NCI-H2227 (cell line): ENCODE measurements around the gene DENND5B.
"Not testable (repeated sequence)": the region's sequence is repeated elsewhere in the genome, so short reads cannot be mapped to it uniquely, and the experiment has no call there.

Experiments used
- DNase-seq: peaks from one replicate; lab custom pipeline; 2025; ENCODE audit not compliant: unreplicated experiment; lab: John Stamatoyannopoulos, UW

DENND5B gene

GRCh38 chr12:31591380-31591901, 505 bp upstream of the DENND5B start:
- DNase-seq: peak; percentile 23

DNA sequence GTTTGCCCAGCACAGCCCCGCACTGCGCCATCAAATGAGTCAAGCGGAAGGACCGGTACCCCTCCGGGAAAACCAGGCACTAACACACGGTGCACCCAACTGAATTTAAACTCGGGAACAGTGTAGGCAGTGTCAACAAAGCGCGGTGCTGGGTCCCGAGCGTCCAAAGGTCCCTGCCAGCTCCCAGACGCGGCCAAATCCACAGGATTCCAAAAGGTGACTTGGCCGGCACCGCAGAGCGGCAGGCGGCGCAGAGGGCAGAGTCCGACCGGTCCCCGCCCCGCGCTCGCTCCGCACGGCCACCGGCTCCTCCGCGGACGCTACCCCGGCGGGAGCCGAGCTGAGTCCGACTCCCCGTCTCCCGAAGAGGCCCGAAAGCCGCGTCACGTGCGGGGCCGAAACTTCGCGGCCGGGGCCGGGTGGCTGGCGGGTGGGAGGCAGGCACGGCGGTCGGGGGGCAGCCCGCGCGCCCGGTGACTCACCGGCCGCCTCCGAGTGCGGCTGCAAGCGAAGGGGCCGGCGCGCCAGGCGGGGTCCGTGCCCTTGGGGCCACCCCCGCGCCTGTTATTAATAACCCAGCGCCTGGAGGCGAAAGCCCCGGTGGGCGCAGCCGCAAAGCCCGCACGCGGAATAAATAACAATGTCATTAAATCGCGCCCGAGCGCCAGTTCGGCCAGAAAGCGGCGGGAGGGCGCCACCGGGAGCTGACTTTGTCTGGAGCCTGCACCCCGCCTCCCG, 863 bp downstream of the DENND5B start:
- DNase-seq: peak; percentile 80

DNA sequence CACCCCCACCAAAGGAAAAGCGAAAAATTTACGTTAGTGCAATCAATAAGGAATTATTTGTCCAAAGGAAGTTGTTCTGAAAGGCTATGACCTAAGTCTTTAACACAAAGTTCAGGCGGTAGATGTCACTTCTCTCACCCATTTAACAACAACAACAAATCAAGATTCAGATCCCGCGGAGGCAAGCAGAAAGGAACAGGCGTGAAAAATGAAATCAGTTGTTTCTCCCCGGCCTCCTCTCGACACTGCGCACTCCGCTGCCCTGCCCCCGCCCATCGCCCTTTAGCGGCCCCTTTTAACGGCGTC, 1.4 kb downstream of the DENND5B start:
- no peak for DNase-seq

DNA sequence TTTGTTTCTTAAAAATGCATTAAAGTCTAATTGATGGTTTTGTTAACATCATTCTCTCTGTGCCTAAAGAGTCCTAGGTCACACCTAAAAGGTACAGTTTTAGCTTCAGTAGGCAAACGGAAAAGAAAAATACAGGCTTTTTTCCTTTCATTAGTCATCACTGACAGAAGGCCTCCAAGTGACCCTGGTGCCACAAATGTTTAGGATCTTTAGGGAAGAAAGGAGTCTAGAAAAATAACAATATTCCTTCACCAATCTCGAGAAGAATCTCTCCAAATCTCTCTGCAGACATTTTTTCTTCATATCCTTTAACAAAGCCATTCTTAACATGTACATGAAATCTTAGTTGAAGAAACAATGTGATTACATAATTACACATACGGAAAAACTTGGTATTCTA, 2.0 kb downstream of the DENND5B start:
- no peak for DNase-seq

DNA sequence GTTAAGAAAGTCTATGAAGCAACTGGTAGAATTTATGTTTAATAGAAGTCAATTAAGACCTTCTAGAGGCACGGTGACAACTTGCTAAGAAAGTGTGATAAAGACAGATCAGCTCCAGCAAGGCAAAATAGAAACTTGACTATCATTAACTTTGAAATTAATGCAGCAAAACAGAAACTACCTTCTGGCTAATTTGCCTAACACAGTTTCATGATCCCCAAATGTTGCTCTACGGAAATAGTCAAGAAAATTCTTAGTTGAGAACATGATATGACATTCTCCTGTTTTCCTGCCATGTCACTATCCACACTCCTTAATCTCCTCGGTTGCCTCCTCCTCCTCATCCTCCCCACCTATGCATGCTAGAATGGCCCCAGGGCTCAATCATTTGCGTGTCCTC, 4.2 kb downstream of the DENND5B start:
- no peak for DNase-seq

DNA sequence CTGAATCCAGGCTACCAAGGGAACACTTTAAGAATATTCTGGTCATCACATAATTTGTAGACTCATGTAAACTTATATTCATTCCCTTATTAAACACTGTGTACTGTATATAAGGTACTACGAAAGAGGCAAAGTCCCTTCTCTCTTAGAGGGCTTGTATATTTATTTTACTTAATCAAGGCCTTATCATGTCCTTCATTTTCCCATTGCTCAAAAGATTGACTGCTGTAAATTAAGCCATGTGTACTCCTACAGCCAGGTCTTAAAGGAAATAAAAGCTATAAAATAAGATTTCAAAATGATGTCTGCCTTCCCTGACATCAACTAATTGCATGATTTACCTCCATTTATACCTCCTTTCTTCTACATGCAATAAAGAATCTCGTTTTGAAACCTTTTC, 5.0 kb downstream of the DENND5B start:
- no peak for DNase-seq

DNA sequence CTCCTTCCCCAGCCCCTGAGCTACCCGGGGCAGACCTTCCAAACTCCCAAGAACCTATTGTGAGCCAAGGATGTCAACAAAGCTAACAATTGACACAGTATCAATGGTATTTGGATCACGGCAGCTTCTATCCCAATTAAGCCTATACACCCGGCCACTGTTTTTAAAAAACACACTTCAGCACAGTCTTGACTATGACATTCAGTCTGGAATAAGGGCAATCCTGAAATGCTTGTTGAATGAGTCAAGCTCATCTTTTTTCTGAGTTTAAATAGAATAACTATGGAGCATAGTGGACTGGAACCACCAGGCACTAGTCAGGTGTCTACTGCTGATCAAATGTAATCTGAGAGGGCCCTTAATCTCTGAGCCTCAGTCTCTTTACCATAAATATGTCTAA, 5.7 kb downstream of the DENND5B start:
- no peak for DNase-seq

DNA sequence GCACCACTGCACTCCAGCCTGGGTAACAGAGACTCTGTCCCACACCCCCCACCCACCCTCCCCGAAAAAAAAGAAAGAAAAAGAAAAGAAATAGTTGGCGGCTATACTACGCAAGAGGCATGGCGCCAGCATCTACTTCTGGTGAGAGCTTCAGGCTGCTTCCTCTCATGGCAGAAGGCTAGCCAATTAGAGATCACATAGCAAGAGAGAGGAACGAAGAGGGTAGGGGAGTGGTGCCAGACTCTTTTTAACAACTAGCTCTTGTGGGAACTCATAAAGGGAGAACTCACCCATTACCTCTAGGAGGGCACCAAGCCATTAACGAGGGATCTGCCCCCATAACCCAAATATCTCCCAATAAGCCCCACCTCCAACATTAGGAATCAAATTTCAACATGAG, 6.2 kb downstream of the DENND5B start:
- no peak for DNase-seq

GRCh38 chr12:31583878-31584277, 7.1 kb downstream of the DENND5B start:
- no peak for DNase-seq

DNA sequence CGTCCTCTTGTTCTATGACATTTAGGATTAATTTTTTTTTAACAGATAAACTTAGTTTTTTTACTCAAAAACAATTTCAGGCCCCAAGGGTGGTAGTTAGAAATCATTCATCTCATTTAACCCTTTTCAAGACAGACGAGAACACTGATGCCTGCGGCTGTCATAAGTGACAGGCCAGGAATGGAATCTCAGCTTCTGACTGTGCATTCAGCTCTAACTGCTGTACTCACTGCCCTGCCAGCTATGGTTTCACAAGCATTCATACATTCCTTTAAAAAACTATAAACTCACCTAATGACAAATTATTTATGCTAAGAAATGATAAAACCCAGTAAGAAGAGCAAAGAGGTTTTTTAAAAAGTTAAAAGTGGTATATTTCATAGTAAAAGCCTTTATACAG, 8.8 kb downstream of the DENND5B start:
- no peak for DNase-seq

- DNase-seq: no peak
Observed at GRCh38 chr12:31578632-31579031, 12.3 kb downstream of the DENND5B start.

- DNase-seq: no peak
Observed at GRCh38 chr12:31574803-31575575, 15.9 kb downstream of the DENND5B start.

GRCh38 chr12:31574367-31574766, 16.6 kb downstream of the DENND5B start:
- DNase-seq: not testable (repeated sequence)

GRCh38 chr12:31572900-31573600, 17.9 kb downstream of the DENND5B start:
- no peak for DNase-seq

DNA sequence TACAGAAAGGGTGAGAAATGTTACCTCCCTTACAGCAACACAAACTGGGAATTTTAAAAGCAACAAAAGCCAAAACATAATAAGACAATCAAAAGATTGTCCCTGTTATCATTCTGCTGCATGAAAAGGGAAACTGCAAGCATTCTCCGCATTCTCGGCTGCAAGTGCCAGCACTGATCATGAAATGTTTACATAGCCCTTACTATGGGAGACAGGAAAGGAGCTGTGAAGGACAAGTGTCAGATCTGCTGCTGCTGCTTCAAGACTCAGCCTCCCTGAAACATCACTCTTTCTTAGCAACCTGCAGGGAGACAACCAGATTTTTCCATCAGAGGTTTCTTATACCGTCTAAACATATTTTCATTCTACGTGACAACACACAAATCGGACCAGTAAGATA, 20.1 kb downstream of the DENND5B start:
- DNase-seq: no peak

DNA sequence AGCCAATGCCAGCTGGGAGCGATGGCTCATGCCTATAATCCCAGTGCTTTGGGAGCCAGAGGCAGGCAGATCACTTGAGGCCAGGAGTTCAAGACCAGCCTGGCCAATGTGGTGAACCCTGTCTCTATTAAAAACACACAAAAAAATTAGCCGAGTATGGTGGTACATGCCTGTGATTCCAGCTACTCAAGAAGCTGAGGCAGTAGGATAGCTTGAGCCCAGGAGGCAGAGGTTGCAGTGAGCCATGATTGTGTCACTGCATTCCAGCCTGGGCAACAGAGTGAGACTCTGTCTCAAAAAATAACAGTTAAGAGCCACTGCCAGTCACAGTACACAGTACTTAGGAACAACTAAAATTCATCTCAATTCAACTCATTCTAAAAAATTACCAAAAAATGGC, 21.4 kb downstream of the DENND5B start:
- DNase-seq: not testable (repeated sequence)

- DNase-seq: no peak
Observed at GRCh38 chr12:31568498-31568897, 22.4 kb downstream of the DENND5B start.

- DNase-seq: no peak
Observed at GRCh38 chr12:31567029-31567428, 23.9 kb downstream of the DENND5B start.

- no peak for DNase-seq
Observed at GRCh38 chr12:31566547-31566946, 24.4 kb downstream of the DENND5B start.

DNA sequence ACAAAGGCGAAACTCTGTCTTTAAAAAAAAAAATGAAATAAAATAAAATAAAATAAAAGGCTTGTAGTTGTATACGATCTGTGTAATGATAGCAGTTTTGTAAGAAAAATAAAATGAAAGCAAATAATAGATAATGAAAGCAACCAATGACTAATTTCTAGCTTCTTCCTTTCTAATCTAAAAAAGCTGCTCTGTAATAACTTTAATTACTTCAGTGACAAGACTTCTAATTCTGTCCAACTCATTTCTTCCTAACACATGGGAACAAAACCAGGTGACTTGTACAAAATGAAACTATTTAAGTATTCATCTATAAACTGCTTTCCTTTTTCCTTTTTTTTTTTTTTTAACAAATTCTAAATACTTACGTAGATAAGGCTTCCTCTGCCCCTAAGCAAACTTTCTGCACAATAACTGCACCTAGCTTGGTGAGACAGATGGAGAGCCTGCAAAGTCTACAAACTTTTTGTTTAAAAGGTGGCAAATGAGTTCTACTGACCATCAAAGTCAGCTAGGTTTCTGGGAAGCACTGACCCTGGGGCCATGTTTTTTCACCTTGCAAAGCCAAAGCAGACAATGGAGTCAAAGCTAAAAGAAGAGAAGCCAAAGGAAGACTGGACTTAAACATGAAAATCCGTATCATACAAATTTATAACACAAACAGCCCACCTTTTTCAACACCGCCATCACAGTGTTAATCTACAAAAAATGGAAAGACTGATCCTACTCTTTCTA, 28.2 kb downstream of the DENND5B start:
- DNase-seq: no peak

GRCh38 chr12:31560516-31560915, 30.4 kb downstream of the DENND5B start:
- no peak for DNase-seq
